Panc1 (cell line): Measurements from ENCODE around the gene S1PR3. TPM values are rescaled to one million over a fixed set of nuclear protein-coding genes. Genes with fewer than 3 reads are reported as not detected.

Experiments
- ATAC-seq: fragments of 200-7000 bp; cut with Tn5 transposase; 2 replicates; pipeline ENCODE4 v1.9.1; 2020; ENCODE audit warnings: mild to moderate bottlenecking, moderate library complexity
- BruUV-seq: library from RNA; stranded (reverse); fragments of 400-500 nt; replicated peaks from 2 replicates; lab custom pipeline; 2021; lab: Mats Ljungman, UMichigan
- CTCF ChIA-PET: fragments of 300-600 bp; sonication (Branson Sonifier 250); formaldehyde crosslinking; loops from one replicate; lab custom pipeline; 2022; ENCODE audit warnings: antibody characterized with exemption; lab: Charles Lee
- POLR2A ChIA-PET: fragments of 300-600 bp; sonication (Branson Sonifier 250); formaldehyde crosslinking; loops from one replicate; lab custom pipeline; 2022; ENCODE audit warnings: antibody characterized with exemption; lab: Charles Lee
- DNase-seq: peaks from one replicate; pipeline ENCODE4 v3.0.0-alpha.2; 2010; ENCODE audit warnings: low read depth, low spot score
- H3K27ac ChIP-seq: 2 replicates; pipeline ENCODE4 v1.5.1; 2011; ENCODE audit warnings: mild to moderate bottlenecking, low read length, inconsistent platforms
- H3K27me3 ChIP-seq: fragments of 200-500 bp; sonication (Bioruptor generic); 2 replicates; pipeline ENCODE4 v1.6.0; 2014; ENCODE audit warnings: low read length, inconsistent platforms; ENCODE audit not compliant: control insufficient read depth, insufficient read depth
- H3K36me3 ChIP-seq: fragments of 200-500 bp; sonication (Bioruptor generic); 2 replicates; pipeline ENCODE4 v1.5.1; 2014; ENCODE audit warnings: inconsistent platforms, mild to moderate bottlenecking, low read length, moderate library complexity; ENCODE audit not compliant: control insufficient read depth, insufficient read depth
- H3K4me1 ChIP-seq: 2 replicates; pipeline ENCODE4 v1.5.1; 2011; ENCODE audit warnings: inconsistent platforms, mild to moderate bottlenecking, low read length, moderate library complexity; ENCODE audit not compliant: control insufficient read depth, insufficient read depth
- H3K4me3 ChIP-seq, 2 experiments: 2 replicates each; pipeline ENCODE4 v1.5.1; 2011 to 2012; ENCODE audit warnings: low read depth in 2 of 2, low read length in 2 of 2, mild to moderate bottlenecking in 2 of 2, inconsistent platforms in 1 of 2, moderate library complexity in 1 of 2
- H3K9me3 ChIP-seq: fragments of 200-500 bp; sonication (Bioruptor generic); 2 replicates; pipeline ENCODE4 v1.5.1; 2014; ENCODE audit warnings: low read depth, mild to moderate bottlenecking, inconsistent platforms, low read length, moderate library complexity; ENCODE audit not compliant: control insufficient read depth, insufficient read depth
- CTCF ChIP-seq: fragments of 450-650 bp; IDR thresholded peaks from 2 replicates; pipeline ENCODE4 v1.5.1; 2017; ENCODE audit warnings: mild to moderate bottlenecking
- POLR2AphosphoS5 ChIP-seq: IDR thresholded peaks from 2 replicates; pipeline ENCODE4 v1.6.1; 2012; ENCODE audit warnings: mild to moderate bottlenecking, low read depth, low read length, moderate library complexity
- SIN3A ChIP-seq: IDR thresholded peaks from 2 replicates; pipeline ENCODE4 v1.6.1; 2012; ENCODE audit warnings: low read depth, mild to moderate bottlenecking, low read length, moderate library complexity, borderline replicate concordance; ENCODE audit not compliant: insufficient read depth
- TCF7L2 ChIP-seq: IDR thresholded peaks from 2 replicates; pipeline ENCODE4 v1.6.1; 2011; ENCODE audit warnings: mild to moderate bottlenecking, low read depth, low read length, inconsistent platforms
- in situ Hi-C: cut with HindIII; loops from 2 replicates; pipeline ENCODE4 v1.10.0; 2016; ENCODE audit warnings: low sequenced_read_pairs, low pct_unique_long_range_greater_than_20kb
- intact Hi-C: fragments of 100-400 bp; cut with micrococcal nuclease; formaldehyde crosslinking; loops from one replicate; pipeline ENCODE4 v1.10.0; 2022; ENCODE audit not compliant: unreplicated experiment
- total RNA-seq: library from RNA; stranded (reverse); gene quantifications from one replicate; pipeline ENCODE4 v1.2.1, GENCODE V29; 2021; ENCODE audit not compliant: unreplicated experiment
- TF ChIP-seq, protein P1 (sequence below), 2 experiments: IDR thresholded peaks; 2 replicates each; pipeline ENCODE4 v1.6.1; 2011 to 2012; ENCODE audit warnings: low read depth in 2 of 2, control low read depth in 1 of 2, low read length in 1 of 2, mild to moderate bottlenecking in 1 of 2, moderate library complexity in 1 of 2; ENCODE audit not compliant: insufficient read depth in 1 of 2

The S1PR3 gene
- total RNA-seq, 1 experiment from 2014 or later: 8.1 TPM

- no peak for ATAC-seq
- no TSS peak for BruUV-seq
- ChIA-PET POLR2A (interaction anchor here (0.6 kb wide), 1 partner anchor 448 kb away, joined by 5 read pairs; no protein-coding TSS in a partner anchor), CTCF (no interaction called here)
- Histone ChIP-seq H3K9me3 (no peaks in the 10 kb centered on the region), H3K27me3 (no peaks in the 10 kb centered on the region), H3K4me1 (peaks cover 2% of the 10 kb centered on the region), H3K4me3 (no peak overlapping the region), H3K36me3 (no peaks in the 10 kb centered on the region), H3K27ac (no peak overlapping the region)
- intact Hi-C loops (no loop called here), in situ Hi-C loops (no loop called here)
- TF ChIP-seq, protein P1, sequence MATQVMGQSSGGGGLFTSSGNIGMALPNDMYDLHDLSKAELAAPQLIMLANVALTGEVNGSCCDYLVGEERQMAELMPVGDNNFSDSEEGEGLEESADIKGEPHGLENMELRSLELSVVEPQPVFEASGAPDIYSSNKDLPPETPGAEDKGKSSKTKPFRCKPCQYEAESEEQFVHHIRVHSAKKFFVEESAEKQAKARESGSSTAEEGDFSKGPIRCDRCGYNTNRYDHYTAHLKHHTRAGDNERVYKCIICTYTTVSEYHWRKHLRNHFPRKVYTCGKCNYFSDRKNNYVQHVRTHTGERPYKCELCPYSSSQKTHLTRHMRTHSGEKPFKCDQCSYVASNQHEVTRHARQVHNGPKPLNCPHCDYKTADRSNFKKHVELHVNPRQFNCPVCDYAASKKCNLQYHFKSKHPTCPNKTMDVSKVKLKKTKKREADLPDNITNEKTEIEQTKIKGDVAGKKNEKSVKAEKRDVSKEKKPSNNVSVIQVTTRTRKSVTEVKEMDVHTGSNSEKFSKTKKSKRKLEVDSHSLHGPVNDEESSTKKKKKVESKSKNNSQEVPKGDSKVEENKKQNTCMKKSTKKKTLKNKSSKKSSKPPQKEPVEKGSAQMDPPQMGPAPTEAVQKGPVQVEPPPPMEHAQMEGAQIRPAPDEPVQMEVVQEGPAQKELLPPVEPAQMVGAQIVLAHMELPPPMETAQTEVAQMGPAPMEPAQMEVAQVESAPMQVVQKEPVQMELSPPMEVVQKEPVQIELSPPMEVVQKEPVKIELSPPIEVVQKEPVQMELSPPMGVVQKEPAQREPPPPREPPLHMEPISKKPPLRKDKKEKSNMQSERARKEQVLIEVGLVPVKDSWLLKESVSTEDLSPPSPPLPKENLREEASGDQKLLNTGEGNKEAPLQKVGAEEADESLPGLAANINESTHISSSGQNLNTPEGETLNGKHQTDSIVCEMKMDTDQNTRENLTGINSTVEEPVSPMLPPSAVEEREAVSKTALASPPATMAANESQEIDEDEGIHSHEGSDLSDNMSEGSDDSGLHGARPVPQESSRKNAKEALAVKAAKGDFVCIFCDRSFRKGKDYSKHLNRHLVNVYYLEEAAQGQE (IDR thresholded peaks at IDR 0.05; ENCODE audit: insufficient read depth in 1 of 2, low read depth in 2 of 2, low read length in 1 of 2): no peak
- DNase-seq: no peak
These were observed 5.0 kb downstream of the S1PR3 start for GRCh38 chr9:88996046-88996920.

GRCh38 chr9:88996921-88997235 is 5.6 kb downstream of the S1PR3 start:
- CTCF ChIA-PET: no interaction called here

More at GRCh38 chr9:88996921-88997235, 5.6 kb downstream of the S1PR3 start:
- Histone ChIP-seq H3K27ac (no peak overlapping the region), H3K4me1 (peaks cover 2% of the 10 kb centered on the region), H3K4me3 (no peak overlapping the region), H3K27me3 (no peaks in the 10 kb centered on the region), H3K9me3 (no peaks in the 10 kb centered on the region), H3K36me3 (no peaks in the 10 kb centered on the region)
- ATAC-seq (no peak), DNase-seq (no peak)
- in situ Hi-C loops: no loop called here
- no TSS peak for BruUV-seq
- no peak for TF ChIP-seq CTCF
- TF ChIP-seq, protein P1 (IDR thresholded peaks at IDR 0.05; ENCODE audit: insufficient read depth in 1 of 2, low read depth in 2 of 2, low read length in 1 of 2): no peak
- no peak for TF ChIP-seq SIN3A
- no peak for TF ChIP-seq TCF7L2
- TF ChIP-seq POLR2AphosphoS5: no peak
- intact Hi-C loops: no loop called here
- POLR2A ChIA-PET: interaction anchor here (0.6 kb wide), 1 partner anchor 449 kb away, joined by 5 read pairs; no protein-coding TSS in a partner anchor
